Keratinocyte (primary cell): ENCODE results near the gene GARIN3. TPM values are rescaled to one million over a fixed set of nuclear protein-coding genes. Genes with fewer than 3 reads are reported as not detected.

ENCODE experiments used
- DNase-seq: peaks from one replicate; pipeline ENCODE4 v3.0.0-alpha.2; 2011; ENCODE audit warnings: low read depth, missing footprints, low spot score
- FAIRE-seq: peaks from 2 replicates; lab custom pipeline; 2011; peaks lifted over from hg19 to GRCh38; lab: Jason Lieb, UNC
- H2AFZ ChIP-seq: 2 replicates; pipeline ENCODE4 v1.6.0; 2012; ENCODE audit warnings: low read length, control low read depth, inconsistent platforms; ENCODE audit not compliant: control insufficient read depth
- H3K27ac ChIP-seq: 2 replicates; pipeline ENCODE4 v1.5.1; 2011; ENCODE audit warnings: low read length; ENCODE audit not compliant: control insufficient read depth, insufficient read depth
- H3K27me3 ChIP-seq: 3 replicates; pipeline ENCODE4 v1.6.0; 2011; ENCODE audit warnings: low read length; ENCODE audit not compliant: control insufficient read depth, insufficient read depth; ENCODE audit errors: extremely low read depth
- H3K36me3 ChIP-seq, 2 experiments: 2 replicates in 1 of 2; 3 replicates in 1 of 2; pipeline ENCODE4 v1.5.1; 2011; ENCODE audit warnings: low read length in 2 of 2, mild to moderate bottlenecking in 1 of 2; ENCODE audit not compliant: control insufficient read depth in 2 of 2, insufficient read depth in 2 of 2; ENCODE audit errors: extremely low read depth in 1 of 2
- H3K4me1 ChIP-seq: 3 replicates; pipeline ENCODE4 v1.5.1; 2011; ENCODE audit warnings: low read length; ENCODE audit not compliant: control insufficient read depth, insufficient read depth; ENCODE audit errors: extremely low read depth
- H3K4me2 ChIP-seq: 3 replicates; pipeline ENCODE4 v1.6.0; 2011; ENCODE audit warnings: low read depth, low read length; ENCODE audit not compliant: control insufficient read depth, insufficient read depth; ENCODE audit errors: extremely low read depth
- H3K4me3 ChIP-seq, 3 experiments: fragments of 200-600 bp in 1 of 3; sonication (generic) in 1 of 3; 2 replicates in 2 of 3; 3 replicates in 1 of 3; pipeline ENCODE4 v1.5.1; 2011 to 2016; ENCODE audit warnings: low read length in 3 of 3, mild to moderate bottlenecking in 3 of 3, control low read depth in 2 of 3, inconsistent platforms in 1 of 3, low read depth in 1 of 3, mixed read lengths in 1 of 3, mixed run types in 1 of 3, moderate library complexity in 1 of 3; ENCODE audit not compliant: control insufficient read depth in 2 of 3, insufficient read depth in 2 of 3; ENCODE audit errors: extremely low read depth in 1 of 3
- H3K79me2 ChIP-seq: 2 replicates; pipeline ENCODE4 v1.6.0; 2012; ENCODE audit warnings: low read length; ENCODE audit not compliant: control insufficient read depth, insufficient read depth
- H3K9ac ChIP-seq: 3 replicates; pipeline ENCODE4 v1.6.0; 2011; ENCODE audit warnings: low read length; ENCODE audit not compliant: control insufficient read depth, insufficient read depth; ENCODE audit errors: extremely low read depth
- H3K9me1 ChIP-seq: 3 replicates; pipeline ENCODE4 v1.6.0; 2011; ENCODE audit warnings: low read length; ENCODE audit not compliant: control insufficient read depth, insufficient read depth; ENCODE audit errors: extremely low read depth
- H3K9me3 ChIP-seq: 2 replicates; pipeline ENCODE4 v1.5.1; 2012; ENCODE audit warnings: low read depth, low read length; ENCODE audit not compliant: control insufficient read depth
- H4K20me1 ChIP-seq: 3 replicates; pipeline ENCODE4 v1.6.0; 2011; ENCODE audit warnings: low read length; ENCODE audit not compliant: control insufficient read depth, insufficient read depth; ENCODE audit errors: extremely low read depth
- CTCF ChIP-seq, 3 experiments: IDR thresholded peaks in 1 of 3; conservative IDR thresholded peaks in 1 of 3; optimal IDR thresholded peaks in 1 of 3; 2 replicates in 2 of 3; 3 replicates in 1 of 3; pipeline versions ENCODE3 to v1.5.1; 2011; ENCODE audit warnings: low read length in 3 of 3, mild to moderate bottlenecking in 3 of 3, moderate library complexity in 2 of 3, control low read depth in 1 of 3, inconsistent platforms in 1 of 3; ENCODE audit not compliant: insufficient read depth in 2 of 3; ENCODE audit errors: extremely low read depth in 1 of 3
- EZH2 ChIP-seq: IDR thresholded peaks from one replicate; pipeline ENCODE4 v1.6.1; 2012; ENCODE audit warnings: inconsistent platforms, mild to moderate bottlenecking, low read length, moderate library complexity
- dilution Hi-C: fragments of 300-500 bp; cut with MboI; formaldehyde crosslinking; loops from one replicate; pipeline ENCODE4 v1.7.0; 2020; ENCODE audit warnings: low sequenced_read_pairs; ENCODE audit not compliant: extremely low pct_ligation_motif_present
- polyA plus RNA-seq, 5 experiments: library from polyadenylated mRNA; depleted of rRNA in 3 of 5; stranded (reverse) in 3 of 5; stranded (forward) in 1 of 5; unstranded in 1 of 5; fragments of >200 nt; gene quantifications; 1 replicate in 1 of 5; 2 replicates in 3 of 5; 3 replicates in 1 of 5; pipeline versions ENCODE4 v1.2.1 to v1.2.3, GENCODE V29; 2011 to 2012; ENCODE audit warnings: missing spikeins in 2 of 5, low read depth in 1 of 5, low replicate concordance in 1 of 5

The GARIN3 gene
- polyA plus RNA-seq, 1 donor (not counting 4 experiments of a cell fraction or from before 2014, with no cell fraction given): not detected

DNA sequence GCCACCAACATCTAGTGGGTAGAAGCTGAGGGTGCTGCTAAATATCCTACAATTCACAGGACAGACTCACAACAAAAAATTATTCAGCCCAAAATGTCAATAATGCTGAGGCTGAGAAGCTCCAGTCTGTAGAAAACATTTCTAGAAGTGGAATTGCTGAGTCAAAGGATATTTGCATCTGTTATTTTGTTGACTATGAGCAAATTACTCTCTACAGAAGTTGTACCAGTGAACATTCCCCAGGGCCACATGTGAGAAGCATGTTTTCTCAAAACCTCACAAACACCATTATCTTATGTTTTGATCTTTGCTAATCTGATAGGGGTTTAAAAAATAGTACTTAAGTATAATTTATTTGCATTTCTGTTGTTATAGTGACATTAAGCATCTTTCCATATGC is 30.0 kb upstream of the GARIN3 start:
- no peak overlapping the region for H3K4me2 ChIP-seq

GRCh38 chr5:157193699-157194424 is 27.8 kb upstream of the GARIN3 start:
- Histone ChIP-seq H4K20me1 (no peaks in the 10 kb centered on the region), H3K27me3 (no peaks in the 10 kb centered on the region), H3K4me3 (no peak overlapping the region), H3K9ac (no peak overlapping the region), H3K4me1 (no peaks in the 10 kb centered on the region), H3K36me3 (no peaks in the 10 kb centered on the region), H3K9me1 (no peaks in the 10 kb centered on the region), H3K9me3 (no peaks in the 10 kb centered on the region), H2AFZ (no peak overlapping the region), H3K79me2 (no peaks in the 10 kb centered on the region), H3K4me2 (no peak overlapping the region), H3K27ac (no peak overlapping the region)
- dilution Hi-C loops: no loop called here
- DNase-seq: no peak
- TF ChIP-seq CTCF (optimal IDR thresholded peaks at IDR 0.05 in 1 of 3, IDR thresholded peaks at IDR 0.05 in 1 of 3, conservative IDR thresholded peaks at IDR 0.05 in 1 of 3; ENCODE audit: extremely low read depth in 1 of 3, insufficient read depth in 2 of 3, low read length in 3 of 3): no peak
- TF ChIP-seq EZH2: no peak
- FAIRE-seq: no peak

More for the DNA sequence above, 30.0 kb upstream of the GARIN3 start:
- no peaks in the 10 kb centered on the region for H3K79me2 ChIP-seq
- H2AFZ ChIP-seq: no peak overlapping the region
- no peaks in the 10 kb centered on the region for H3K9me3 ChIP-seq
- dilution Hi-C loops: no loop called here
- no peaks in the 10 kb centered on the region for H4K20me1 ChIP-seq
- no peaks in the 10 kb centered on the region for H3K4me1 ChIP-seq
- no peaks in the 10 kb centered on the region for H3K36me3 ChIP-seq
- TF ChIP-seq EZH2 (no peak), CTCF (optimal IDR thresholded peaks at IDR 0.05 in 1 of 3, IDR thresholded peaks at IDR 0.05 in 1 of 3, conservative IDR thresholded peaks at IDR 0.05 in 1 of 3; ENCODE audit: extremely low read depth in 1 of 3, insufficient read depth in 2 of 3, low read length in 3 of 3) (no peak)
- no peak for FAIRE-seq
- no peak overlapping the region for H3K9ac ChIP-seq
- H3K4me3 ChIP-seq: no peak overlapping the region
- no peak overlapping the region for H3K27ac ChIP-seq
- DNase-seq: no peak
- H3K27me3 ChIP-seq: no peaks in the 10 kb centered on the region
- no peaks in the 10 kb centered on the region for H3K9me1 ChIP-seq
